H9 (cell line): ENCODE results near the gene KLF17. TPM values are rescaled to one million over a fixed set of nuclear protein-coding genes. Genes with fewer than 3 reads are reported as not detected.

Source experiments
- DNase-seq: peaks from one replicate; pipeline ENCODE4 v3.0.0-alpha.2; 2017
- H2AFZ ChIP-seq: one replicate; pipeline ENCODE4 v1.6.1; 2013; ENCODE audit warnings: mild to moderate bottlenecking, low read length, control low read depth, moderate library complexity
- H2AK5ac ChIP-seq: 2 replicates; pipeline ENCODE4 v1.6.1; 2013; ENCODE audit warnings: low read length, control low read depth, mixed read lengths; ENCODE audit not compliant: insufficient read length
- H2BK120ac ChIP-seq: one replicate; pipeline ENCODE4 v1.6.1; 2013; ENCODE audit warnings: low read depth, mild to moderate bottlenecking, low read length, control low read depth, inconsistent platforms; ENCODE audit not compliant: poor library complexity, severe bottlenecking
- H2BK12ac ChIP-seq: 2 replicates; pipeline ENCODE4 v1.6.1; 2013; ENCODE audit warnings: low read length, control low read depth, mixed read lengths, low read depth; ENCODE audit not compliant: insufficient read length
- H2BK15ac ChIP-seq: 2 replicates; pipeline ENCODE4 v1.6.1; 2013; ENCODE audit warnings: low read depth, low read length, control low read depth
- H2BK20ac ChIP-seq: one replicate; pipeline ENCODE4 v1.6.1; 2013; ENCODE audit warnings: low read depth, mild to moderate bottlenecking, low read length, control low read depth, inconsistent platforms; ENCODE audit not compliant: poor library complexity, severe bottlenecking
- H2BK5ac ChIP-seq: 2 replicates; pipeline ENCODE4 v1.6.1; 2013; ENCODE audit warnings: low read length, control low read depth, mixed read lengths; ENCODE audit not compliant: insufficient read length
- H3K14ac ChIP-seq: 2 replicates; pipeline ENCODE4 v1.6.1; 2013; ENCODE audit warnings: low read length, control low read depth; ENCODE audit not compliant: insufficient read depth
- H3K18ac ChIP-seq: 2 replicates; pipeline ENCODE4 v1.6.1; 2013; ENCODE audit warnings: low read depth, mild to moderate bottlenecking, mixed read lengths, low read length, control low read depth; ENCODE audit not compliant: insufficient read length
- H3K23ac ChIP-seq: 2 replicates; pipeline ENCODE4 v1.6.1; 2013; ENCODE audit warnings: low read length, control low read depth, mixed read lengths, low read depth; ENCODE audit not compliant: insufficient read length
- H3K23me2 ChIP-seq: 2 replicates; pipeline ENCODE4 v1.6.1; 2013; ENCODE audit warnings: low read depth, mild to moderate bottlenecking, mixed read lengths, low read length, control low read depth; ENCODE audit not compliant: insufficient read length, poor library complexity, severe bottlenecking
- H3K27ac ChIP-seq: 2 replicates; pipeline ENCODE4 v1.5.1; 2013; ENCODE audit warnings: low read length, control low read depth, mixed read lengths, low read depth; ENCODE audit not compliant: insufficient read length
- H3K27me3 ChIP-seq: 2 replicates; pipeline ENCODE4 v1.6.1; 2013; ENCODE audit warnings: low read length, control low read depth, inconsistent platforms; ENCODE audit not compliant: insufficient read depth
- H3K4ac ChIP-seq: 2 replicates; pipeline ENCODE4 v1.6.1; 2013; ENCODE audit warnings: low read depth, mild to moderate bottlenecking, control low read depth, inconsistent platforms, low read length, moderate library complexity
- H3K4me1 ChIP-seq: 2 replicates; pipeline ENCODE4 v1.6.1; 2013; ENCODE audit warnings: low read length, control low read depth, inconsistent platforms; ENCODE audit not compliant: insufficient read depth
- H3K4me2 ChIP-seq: 2 replicates; pipeline ENCODE4 v1.6.1; 2013; ENCODE audit warnings: low read length, control low read depth, mixed read lengths; ENCODE audit not compliant: insufficient read length, insufficient read depth
- H3K56ac ChIP-seq: 2 replicates; pipeline ENCODE4 v1.6.1; 2013; ENCODE audit warnings: low read depth, mild to moderate bottlenecking, mixed read lengths, low read length, control low read depth; ENCODE audit not compliant: insufficient read length
- H3K79me1 ChIP-seq: 2 replicates; pipeline ENCODE4 v1.6.1; 2013; ENCODE audit warnings: low read depth, mild to moderate bottlenecking, moderate library complexity, low read length, control low read depth, inconsistent platforms; ENCODE audit not compliant: insufficient read depth, poor library complexity, severe bottlenecking
- H3K79me2 ChIP-seq: 2 replicates; pipeline ENCODE4 v1.6.1; 2013; ENCODE audit warnings: low read length, control low read depth, inconsistent platforms; ENCODE audit not compliant: insufficient read depth
- H3K9ac ChIP-seq: 2 replicates; pipeline ENCODE4 v1.6.1; 2013; ENCODE audit warnings: low read length, control low read depth, mixed read lengths; ENCODE audit not compliant: insufficient read length; ENCODE audit errors: extremely low read depth
- H3K9me3 ChIP-seq: one replicate; pipeline ENCODE4 v1.6.1; 2013; ENCODE audit warnings: low read depth, low read length, inconsistent platforms; ENCODE audit not compliant: control insufficient read depth
- H3T11ph ChIP-seq: one replicate; pipeline ENCODE4 v1.6.1; 2013; ENCODE audit warnings: mild to moderate bottlenecking, low read length, control low read depth, inconsistent platforms
- H4K20me1 ChIP-seq: one replicate; pipeline ENCODE4 v1.6.1; 2013; ENCODE audit not compliant: control insufficient read depth, insufficient read length, insufficient read depth
- H4K5ac ChIP-seq: 2 replicates; pipeline ENCODE4 v1.6.1; 2013; ENCODE audit warnings: low read depth, mild to moderate bottlenecking, mixed read lengths, low read length, control low read depth; ENCODE audit not compliant: insufficient read length
- H4K8ac ChIP-seq: replicated peaks from 2 replicates; pipeline ENCODE4 v1.6.1; 2013; ENCODE audit warnings: low read length, control low read depth, mixed read lengths, low read depth; ENCODE audit not compliant: insufficient read length
- H4K91ac ChIP-seq: 2 replicates; pipeline ENCODE4 v1.6.1; 2013; ENCODE audit warnings: low read depth, mild to moderate bottlenecking, moderate library complexity, mixed read lengths, low read length, control low read depth; ENCODE audit not compliant: insufficient read length
- H3K27ac Mint-ChIP-seq, 3 experiments: 2 replicates in 2 of 3; 3 replicates in 1 of 3; pipeline ENCODE4 v1.8.0; 2020 to 2021; ENCODE audit warnings: mixed read lengths in 3 of 3, mild to moderate bottlenecking in 1 of 3, moderate library complexity in 1 of 3
- H3K27me3 Mint-ChIP-seq: 2 replicates; pipeline ENCODE4 v1.8.0; 2021; ENCODE audit warnings: low read depth, mild to moderate bottlenecking, moderate library complexity, mixed read lengths
- H3K36me3 Mint-ChIP-seq, 3 experiments: 2 replicates in 2 of 3; 3 replicates in 1 of 3; pipeline ENCODE4 v1.8.0; 2020 to 2021; ENCODE audit warnings: low read depth in 3 of 3, mixed read lengths in 3 of 3; ENCODE audit not compliant: insufficient read depth in 1 of 3
- H3K4me1 Mint-ChIP-seq, 2 experiments: 2 replicates each; pipeline ENCODE4 v1.8.0; 2020; ENCODE audit warnings: mixed read lengths in 2 of 2
- H3K4me3 Mint-ChIP-seq, 2 experiments: 2 replicates in 1 of 2; 3 replicates in 1 of 2; pipeline ENCODE4 v1.8.0; 2020 to 2021; ENCODE audit warnings: mild to moderate bottlenecking in 2 of 2, mixed read lengths in 2 of 2, moderate library complexity in 1 of 2
- H3K9me3 Mint-ChIP-seq, 2 experiments: 2 replicates in 1 of 2; 3 replicates in 1 of 2; pipeline ENCODE4 v1.8.0; 2020; ENCODE audit warnings: mild to moderate bottlenecking in 2 of 2, mixed read lengths in 2 of 2, moderate library complexity in 1 of 2
- WGBS: extraction: QIAGEN DNeasy Blood & Tissue Kit; methylation state at CpG from one replicate; pipeline ENCODE4 v1.1.7; 2013; ENCODE audit warnings: missing lambda C conversion rate, low lambda C conversion rate, mixed read lengths; ENCODE audit not compliant: insufficient read length; ENCODE audit errors: extremely low coverage; 5-methylcytosine and 5-hydroxymethylcytosine counted together
- total RNA-seq: library from RNA; stranded (reverse); gene quantifications from 2 replicates; pipeline ENCODE4 v1.2.1, GENCODE V29; 2021
- TF ChIP-seq, protein P1 (sequence below): fragments of 200-600 bp; sonication (generic); conservative IDR thresholded peaks from 3 replicates; pipeline ENCODE4 v1.8.0; 2021; ENCODE audit warnings: antibody characterized with exemption, mild to moderate bottlenecking

KLF17 gene
- total RNA-seq, 1 experiment from 2014 or later: 0.09 TPM

- H2BK20ac ChIP-seq: no peak overlapping the region
- no peak overlapping the region for H2BK12ac ChIP-seq
- no peak overlapping the region for H4K91ac ChIP-seq
- H3K4me1 Mint-ChIP-seq: peaks cover 3 to 4% of the 10 kb centered on the region in 2 experiments; a peak in 3 of 4 replicates
- H3K79me2 ChIP-seq: no peaks in the 10 kb centered on the region
- peaks cover 6% of the 10 kb centered on the region for H3K27me3 Mint-ChIP-seq
- H2AFZ ChIP-seq: no peak overlapping the region
- H3K4ac ChIP-seq: no peak overlapping the region
- H2BK15ac ChIP-seq: no peak overlapping the region
- no CpG with 5 or more reads among the region's 2 CpGs for WGBS
- no peak overlapping the region for H3T11ph ChIP-seq
- no peaks in the 10 kb centered on the region for H4K20me1 ChIP-seq
- no peak overlapping the region for H3K56ac ChIP-seq
- H3K14ac ChIP-seq: no peak overlapping the region
- no peak overlapping the region for H4K8ac ChIP-seq
- TF ChIP-seq, protein P1, sequence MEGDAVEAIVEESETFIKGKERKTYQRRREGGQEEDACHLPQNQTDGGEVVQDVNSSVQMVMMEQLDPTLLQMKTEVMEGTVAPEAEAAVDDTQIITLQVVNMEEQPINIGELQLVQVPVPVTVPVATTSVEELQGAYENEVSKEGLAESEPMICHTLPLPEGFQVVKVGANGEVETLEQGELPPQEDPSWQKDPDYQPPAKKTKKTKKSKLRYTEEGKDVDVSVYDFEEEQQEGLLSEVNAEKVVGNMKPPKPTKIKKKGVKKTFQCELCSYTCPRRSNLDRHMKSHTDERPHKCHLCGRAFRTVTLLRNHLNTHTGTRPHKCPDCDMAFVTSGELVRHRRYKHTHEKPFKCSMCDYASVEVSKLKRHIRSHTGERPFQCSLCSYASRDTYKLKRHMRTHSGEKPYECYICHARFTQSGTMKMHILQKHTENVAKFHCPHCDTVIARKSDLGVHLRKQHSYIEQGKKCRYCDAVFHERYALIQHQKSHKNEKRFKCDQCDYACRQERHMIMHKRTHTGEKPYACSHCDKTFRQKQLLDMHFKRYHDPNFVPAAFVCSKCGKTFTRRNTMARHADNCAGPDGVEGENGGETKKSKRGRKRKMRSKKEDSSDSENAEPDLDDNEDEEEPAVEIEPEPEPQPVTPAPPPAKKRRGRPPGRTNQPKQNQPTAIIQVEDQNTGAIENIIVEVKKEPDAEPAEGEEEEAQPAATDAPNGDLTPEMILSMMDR: no peak
- no peak overlapping the region for H3K27ac ChIP-seq
- no peak overlapping the region for H2BK120ac ChIP-seq
- no peaks in the 10 kb centered on the region for H3K4me1 ChIP-seq
- no peak overlapping the region for H3K9ac ChIP-seq
- no peak overlapping the region for H2AK5ac ChIP-seq
- DNase-seq: no peak
- H3K36me3 Mint-ChIP-seq: peaks cover 0 to 22% (median 5%) of the 10 kb centered on the region in 3 experiments; a peak in 4 of 7 replicates
- H3K23me2 ChIP-seq: no peaks in the 10 kb centered on the region
- H3K9me3 ChIP-seq: no peaks in the 10 kb centered on the region
- no peaks in the 10 kb centered on the region for H3K79me1 ChIP-seq
- no peak overlapping the region for H3K4me2 ChIP-seq
- no peak overlapping the region for H4K5ac ChIP-seq
- no peak overlapping the region for H3K4me3 Mint-ChIP-seq
- peaks cover 14 to 22% of the 10 kb centered on the region in 2 experiments for H3K9me3 Mint-ChIP-seq
- H3K27me3 ChIP-seq: no peaks in the 10 kb centered on the region
- no peak overlapping the region for H2BK5ac ChIP-seq
- H3K23ac ChIP-seq: no peak overlapping the region
- no peak overlapping the region for H3K18ac ChIP-seq
- H3K27ac Mint-ChIP-seq: no peak overlapping the region
Observed at GRCh38 chr1:44144962-44145756, 26.5 kb downstream of the KLF17 start.
